Liver (tissue), 9 donors: ENCODE data around the gene AGPAT3. TPM values are rescaled to one million over a fixed set of nuclear protein-coding genes. Genes with fewer than 3 reads are reported as not detected.

ENCODE experiments used
- DNase-seq: peaks from one replicate; pipeline ENCODE4 v3.0.0-alpha.2; 2017; ENCODE audit warnings: low spot score
- H3K27ac ChIP-seq, 2 donors: one replicate each; pipeline ENCODE4 v1.7.0; 2013; ENCODE audit warnings: inconsistent platforms in 2 of 2, low read length in 2 of 2, control low read depth in 1 of 2, low read depth in 1 of 2, mild to moderate bottlenecking in 1 of 2
- H3K27me3 ChIP-seq, 4 donors: one replicate each; pipeline versions ENCODE4 v1.6.1 to v1.7.0; 2013; ENCODE audit warnings: low read length in 3 of 4, inconsistent platforms in 1 of 4, mild to moderate bottlenecking in 1 of 4, moderate library complexity in 1 of 4; ENCODE audit not compliant: control insufficient read depth in 4 of 4, insufficient read depth in 4 of 4
- H3K36me3 ChIP-seq, 4 donors: one replicate each; pipeline versions ENCODE4 v1.6.1 to v1.7.0; 2013; ENCODE audit warnings: low read length in 3 of 4, mild to moderate bottlenecking in 3 of 4, low read depth in 1 of 4, moderate library complexity in 1 of 4; ENCODE audit not compliant: control insufficient read depth in 4 of 4, insufficient read depth in 3 of 4
- H3K4me1 ChIP-seq, 4 donors: one replicate each; pipeline versions ENCODE4 v1.6.1 to v1.7.0; 2013; ENCODE audit warnings: low read length in 3 of 4, mild to moderate bottlenecking in 3 of 4, moderate library complexity in 1 of 4; ENCODE audit not compliant: control insufficient read depth in 4 of 4, insufficient read depth in 4 of 4
- H3K4me3 ChIP-seq, 3 donors: one replicate each; pipeline versions ENCODE4 v1.6.1 to v1.7.0; 2013; ENCODE audit warnings: low read length in 3 of 3, control low read depth in 1 of 3, low read depth in 1 of 3, mild to moderate bottlenecking in 1 of 3
- H3K9ac ChIP-seq, 2 donors: one replicate each; pipeline ENCODE4 v1.7.0; 2013; ENCODE audit warnings: low read length in 2 of 2, mild to moderate bottlenecking in 2 of 2, moderate library complexity in 2 of 2, control low read depth in 1 of 2, low read depth in 1 of 2
- H3K9me3 ChIP-seq, 4 donors: one replicate each; pipeline versions ENCODE4 v1.6.1 to v1.7.0; 2013; ENCODE audit warnings: low read length in 3 of 4; ENCODE audit not compliant: control insufficient read depth in 4 of 4
- ATF3 ChIP-seq: IDR thresholded peaks from 2 replicates; pipeline ENCODE4 v1.6.1; 2016; ENCODE audit warnings: antibody characterized with exemption
- CTCF ChIP-seq: fragments of 150-350 bp; IDR thresholded peaks from 2 replicates; pipeline ENCODE4 v1.5.1; 2017; ENCODE audit warnings: improper control_type of control experiment, low read depth, low read length; ENCODE audit not compliant: missing input control
- EGR1 ChIP-seq, 2 donors: IDR thresholded peaks; 2 replicates each; pipeline ENCODE4 v1.6.1; 2016 to 2018; ENCODE audit warnings: antibody characterized with exemption in 2 of 2, low read depth in 2 of 2
- FOXA1 ChIP-seq: IDR thresholded peaks from 2 replicates; pipeline ENCODE4 v1.6.1; 2016; ENCODE audit warnings: antibody characterized with exemption
- FOXA2 ChIP-seq: IDR thresholded peaks from 2 replicates; pipeline ENCODE4 v1.6.1; 2016; ENCODE audit warnings: antibody characterized with exemption
- GABPA ChIP-seq, 2 donors: IDR thresholded peaks in 1 of 2; conservative IDR thresholded peaks in 1 of 2; 2 replicates each; pipeline ENCODE4 v1.6.1; 2016; ENCODE audit warnings: antibody characterized with exemption in 2 of 2, mild to moderate bottlenecking in 1 of 2, moderate library complexity in 1 of 2
- HNF4A ChIP-seq, 2 donors: conservative IDR thresholded peaks; 2 replicates each; pipeline ENCODE4 v1.6.1; 2016; ENCODE audit warnings: antibody characterized with exemption in 2 of 2, mild to moderate bottlenecking in 2 of 2
- HNF4G ChIP-seq: IDR thresholded peaks from 2 replicates; pipeline ENCODE4 v1.6.1; 2016; ENCODE audit warnings: antibody characterized with exemption
- JUND ChIP-seq, 2 donors: IDR thresholded peaks; 2 replicates each; pipeline ENCODE4 v1.6.1; 2016; ENCODE audit warnings: antibody characterized with exemption in 2 of 2
- MAX ChIP-seq: IDR thresholded peaks from 2 replicates; pipeline ENCODE4 v1.6.1; 2016; ENCODE audit warnings: antibody characterized with exemption
- NR2F2 ChIP-seq: IDR thresholded peaks from 2 replicates; pipeline ENCODE4 v1.6.1; 2016; ENCODE audit warnings: antibody characterized with exemption
- RAD21 ChIP-seq, 2 donors: IDR thresholded peaks; 2 replicates each; pipeline ENCODE4 v1.6.1; 2016; ENCODE audit warnings: antibody characterized with exemption in 2 of 2, mild to moderate bottlenecking in 2 of 2
- REST ChIP-seq: IDR thresholded peaks from 2 replicates; pipeline ENCODE4 v1.6.1; 2016; ENCODE audit warnings: antibody characterized with exemption, mild to moderate bottlenecking
- RXRA ChIP-seq, 2 donors: IDR thresholded peaks; 2 replicates each; pipeline ENCODE4 v1.6.1; 2017 to 2018; ENCODE audit warnings: antibody characterized with exemption in 2 of 2, mild to moderate bottlenecking in 1 of 2
- SP1 ChIP-seq: IDR thresholded peaks from 2 replicates; pipeline ENCODE4 v1.6.1; 2018; ENCODE audit warnings: antibody characterized with exemption, mild to moderate bottlenecking
- TAF1 ChIP-seq: conservative IDR thresholded peaks from 2 replicates; pipeline ENCODE4 v1.6.1; 2016; ENCODE audit warnings: antibody characterized with exemption, mild to moderate bottlenecking
- YY1 ChIP-seq: IDR thresholded peaks from 2 replicates; pipeline ENCODE4 v1.6.1; 2016; ENCODE audit warnings: antibody characterized with exemption, mild to moderate bottlenecking
- ZBTB33 ChIP-seq: IDR thresholded peaks from 2 replicates; pipeline ENCODE4 v1.6.1; 2016; ENCODE audit warnings: antibody characterized with exemption
- WGBS: extraction: QIAGEN DNeasy Blood & Tissue Kit; methylation state at CpG from one replicate; pipeline ENCODE4 v1.1.7; 2013; 5-methylcytosine and 5-hydroxymethylcytosine counted together
- polyA plus RNA-seq, 2 donors: library from polyadenylated mRNA; stranded (reverse) in 1 of 2; unstranded in 1 of 2; fragments of 200-250 nt in 1 of 2; fragments of >200 nt in 1 of 2; fragmentation: Nextera tagmentation in 1 of 2; extraction: Ambion mirVana in 1 of 2; gene quantifications; one replicate each; pipeline versions ENCODE4 v1.2.1 to v1.2.3, GENCODE V29; 2013 to 2015
- total RNA-seq, 2 donors: library from RNA; depleted of rRNA; stranded (reverse); fragments of >200 nt; gene quantifications; one replicate each; pipeline ENCODE4 v1.2.3, GENCODE V29; 2014
- donor health status: healthy.
- donor health status: healthy.
- donor health status: healthy.
- donor health status: healthy.
- donor health status: healthy.

The AGPAT3 gene
- total and polyA plus RNA-seq, 4 donors, result 32.3 to 148 (median 59.8) TPM

GRCh38 chr21:43832158-43832550 is 32.9 kb upstream of the AGPAT3 start:
- Histone ChIP-seq H3K36me3 (no peaks in the 10 kb centered on the region), H3K27ac (no peak overlapping the region), H3K9ac (no peak overlapping the region), H3K4me1 (no peaks in the 10 kb centered on the region), H3K9me3 (no peaks in the 10 kb centered on the region), H3K27me3 (no peaks in the 10 kb centered on the region), H3K4me3 (no peak overlapping the region)
- 95% methylated on average over 14 of the region's 14 CpGs for WGBS
- TF ChIP-seq NR2F2 (no peak), SP1 (no peak), FOXA2 (no peak), HNF4G (no peak), REST (no peak), RXRA (IDR thresholded peaks at IDR 0.05) (no peak), GABPA (IDR thresholded peaks at IDR 0.05 in 1 of 2, conservative IDR thresholded peaks at IDR 0.05 in 1 of 2) (no peak), MAX (no peak), FOXA1 (no peak), CTCF (no peak), EGR1 (IDR thresholded peaks at IDR 0.05; ENCODE audit: low read depth in 2 of 2) (no peak), ATF3 (no peak), TAF1 (no peak), HNF4A (conservative IDR thresholded peaks at IDR 0.05) (no peak), RAD21 (IDR thresholded peaks at IDR 0.05) (no peak), YY1 (no peak), JUND (IDR thresholded peaks at IDR 0.05) (no peak), ZBTB33 (no peak)
- DNase-seq, result no peak

GRCh38 chr21:43832648-43833047 is 32.4 kb upstream of the AGPAT3 start:
- no peaks in the 10 kb centered on the region for H3K9me3 ChIP-seq
- no peak for DNase-seq
- H3K9ac ChIP-seq, result no peak overlapping the region
- TF ChIP-seq RXRA (IDR thresholded peaks at IDR 0.05), result no peak
- TF ChIP-seq TAF1, result no peak
- WGBS, result 95% methylated on average over 10 of the region's 10 CpGs
- H3K36me3 ChIP-seq, result no peaks in the 10 kb centered on the region
- no peak overlapping the region for H3K4me3 ChIP-seq
- H3K4me1 ChIP-seq, result no peaks in the 10 kb centered on the region
- H3K27ac ChIP-seq, result no peak overlapping the region
- H3K27me3 ChIP-seq, result no peaks in the 10 kb centered on the region
